Kidney tubule cell (primary cell): ENCODE data around the gene CCDC88B.

Experiments
- DNase-seq: peaks from one replicate; pipeline ENCODE4 v3.0.0-alpha.2; 2018; ENCODE audit warnings: low spot score

Gene CCDC88B

DNA sequence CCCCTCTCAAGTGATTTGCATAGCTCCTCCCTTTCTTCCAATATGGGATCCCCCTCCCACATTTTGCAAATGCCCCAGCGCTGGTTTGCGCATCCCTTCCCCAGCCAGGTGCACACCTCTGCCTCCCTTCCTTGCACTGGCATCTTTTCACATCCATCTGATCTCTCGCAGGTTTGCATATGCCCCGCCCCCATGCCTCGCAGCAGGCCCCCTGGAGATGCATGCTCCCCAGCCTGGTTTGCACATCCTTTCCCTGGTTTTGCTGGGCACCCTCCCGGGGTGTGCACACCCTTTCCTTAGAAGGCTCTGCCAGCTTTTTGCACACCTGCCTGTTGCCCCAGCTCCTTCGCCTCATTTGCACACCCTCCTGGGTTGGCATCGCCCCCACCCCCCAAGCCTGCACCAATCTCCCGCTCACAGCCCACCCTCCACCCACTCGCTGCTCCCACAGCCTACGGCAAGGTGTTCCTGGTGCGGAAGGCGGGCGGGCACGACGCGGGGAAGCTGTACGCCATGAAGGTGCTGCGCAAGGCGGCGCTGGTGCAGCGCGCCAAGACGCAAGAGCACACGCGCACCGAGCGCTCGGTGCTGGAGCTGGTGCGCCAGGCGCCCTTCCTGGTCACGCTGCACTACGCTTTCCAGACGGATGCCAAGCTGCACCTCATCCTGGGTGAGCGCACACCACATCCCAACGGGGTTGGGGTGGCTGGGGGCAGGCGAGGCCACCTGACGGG lies 19.9 kb downstream of the CCDC88B start:
- DNase-seq, result peak; percentile 44

DNA sequence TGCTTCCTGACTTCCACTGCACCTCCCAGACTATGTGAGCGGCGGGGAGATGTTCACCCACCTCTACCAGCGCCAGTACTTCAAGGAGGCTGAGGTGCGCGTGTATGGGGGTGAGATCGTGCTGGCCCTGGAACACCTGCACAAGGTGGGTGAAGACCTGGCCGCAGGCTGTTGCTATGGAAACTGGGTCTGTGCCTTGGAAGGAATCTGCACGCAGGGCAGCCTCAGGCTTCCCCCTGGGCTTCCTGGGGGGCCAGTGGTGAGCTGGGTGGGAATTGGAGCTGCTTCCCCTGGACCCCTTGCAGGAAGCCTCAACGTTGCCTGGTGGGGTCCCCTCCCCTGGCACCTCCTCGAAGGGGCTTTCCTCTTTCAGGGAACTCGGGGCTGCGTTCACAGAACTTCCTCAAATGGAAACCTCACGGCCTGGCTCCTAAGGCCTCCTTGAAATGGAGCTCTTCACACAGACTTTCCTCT lies 20.5 kb downstream of the CCDC88B start:
- no peak for DNase-seq

DNA sequence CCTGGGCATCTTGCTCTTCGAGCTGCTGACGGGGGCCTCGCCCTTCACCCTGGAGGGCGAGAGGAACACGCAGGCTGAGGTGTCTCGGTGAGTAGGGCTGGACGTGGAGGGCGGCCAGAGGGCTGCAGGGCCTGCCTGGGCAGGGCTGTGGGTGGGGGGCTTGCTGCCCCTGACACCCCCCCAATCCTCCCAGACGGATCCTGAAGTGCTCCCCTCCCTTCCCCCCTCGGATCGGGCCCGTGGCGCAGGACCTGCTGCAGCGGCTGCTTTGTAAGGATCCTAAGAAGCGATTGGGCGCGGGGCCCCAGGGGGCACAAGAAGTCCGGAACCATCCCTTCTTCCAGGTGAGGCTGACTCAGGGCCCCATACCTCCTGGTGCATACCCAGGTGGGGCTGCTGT lies 21.7 kb downstream of the CCDC88B start:
- DNase-seq, result no peak

DNA sequence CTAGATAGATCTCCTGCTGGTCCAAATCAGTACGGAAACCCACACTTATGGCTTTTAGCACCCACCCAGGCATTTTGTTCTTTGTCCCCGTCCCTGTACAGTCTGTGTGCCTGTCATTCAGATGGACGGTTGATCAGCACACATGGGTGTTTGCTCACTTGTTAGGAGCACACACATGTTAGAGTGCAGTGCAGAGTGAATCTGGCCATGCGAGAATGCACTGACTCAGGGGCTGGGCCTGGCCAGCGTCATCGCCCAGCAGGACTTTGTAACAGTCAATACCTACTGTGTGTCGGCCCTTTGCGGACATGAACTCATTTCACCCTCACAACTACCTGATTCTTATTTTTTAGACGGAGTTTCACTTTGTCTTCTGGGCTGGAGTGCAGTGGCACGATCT lies 22.3 kb downstream of the CCDC88B start:
- no peak for DNase-seq

DNA sequence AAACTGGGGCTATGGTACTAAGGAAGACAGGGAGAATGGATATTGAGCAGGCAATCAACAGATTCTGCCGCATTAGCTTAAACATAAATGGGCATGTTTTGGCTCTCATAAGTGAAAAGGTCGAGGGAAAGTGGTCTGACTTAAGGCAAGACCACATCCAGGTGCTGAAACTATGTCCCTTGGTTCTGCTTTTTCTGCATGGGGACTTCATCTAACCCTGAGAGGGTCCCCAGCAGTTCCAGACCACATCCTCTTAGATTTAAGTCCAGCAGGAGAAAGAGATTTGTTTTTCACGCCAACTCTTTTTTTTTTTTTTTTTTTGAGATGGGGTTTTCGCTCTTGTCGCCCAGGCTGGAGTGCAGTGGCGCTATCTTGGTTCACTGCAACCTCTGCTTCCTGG lies 24.4 kb downstream of the CCDC88B start:
- DNase-seq, result no peak

DNA sequence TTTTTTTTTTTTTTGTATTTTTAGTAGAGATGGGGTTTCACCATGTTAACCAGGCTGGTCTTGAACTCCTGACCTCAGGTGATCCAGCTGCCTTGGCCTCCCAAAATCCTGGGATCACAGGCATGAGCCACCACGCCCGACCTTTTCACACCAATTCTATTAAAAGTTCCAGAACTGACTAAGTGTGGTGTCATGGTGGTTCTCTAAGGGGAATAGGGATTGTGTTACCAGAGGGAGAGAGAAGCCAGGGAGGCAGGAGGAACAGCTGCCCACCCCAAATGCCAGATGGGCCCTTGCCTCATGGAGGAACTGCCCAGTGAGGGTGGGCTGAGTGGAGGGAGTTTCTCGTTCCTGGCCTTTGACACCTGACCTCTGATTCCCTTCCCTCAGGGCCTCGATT lies 24.9 kb downstream of the CCDC88B start:
- DNase-seq, result no peak

DNA sequence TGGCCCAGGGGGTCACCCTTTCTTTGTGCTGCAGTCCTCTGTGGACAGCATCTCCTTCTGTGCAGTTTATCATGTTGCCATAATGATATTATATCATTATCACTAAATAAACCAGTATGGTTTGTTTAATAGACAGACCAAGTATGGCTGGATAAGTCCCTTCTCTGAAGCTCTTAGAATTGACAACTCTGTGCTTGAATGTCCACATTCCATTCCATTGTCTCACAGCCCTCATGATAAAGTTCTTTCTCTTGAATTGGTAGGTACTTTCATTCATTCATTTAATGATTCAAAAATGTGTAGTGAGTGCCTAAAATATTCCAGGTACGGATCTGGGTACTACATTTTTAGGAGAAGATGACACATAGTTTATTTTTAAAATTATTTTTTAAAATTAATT lies 26.7 kb downstream of the CCDC88B start:
- DNase-seq, result peak; percentile 47

DNA sequence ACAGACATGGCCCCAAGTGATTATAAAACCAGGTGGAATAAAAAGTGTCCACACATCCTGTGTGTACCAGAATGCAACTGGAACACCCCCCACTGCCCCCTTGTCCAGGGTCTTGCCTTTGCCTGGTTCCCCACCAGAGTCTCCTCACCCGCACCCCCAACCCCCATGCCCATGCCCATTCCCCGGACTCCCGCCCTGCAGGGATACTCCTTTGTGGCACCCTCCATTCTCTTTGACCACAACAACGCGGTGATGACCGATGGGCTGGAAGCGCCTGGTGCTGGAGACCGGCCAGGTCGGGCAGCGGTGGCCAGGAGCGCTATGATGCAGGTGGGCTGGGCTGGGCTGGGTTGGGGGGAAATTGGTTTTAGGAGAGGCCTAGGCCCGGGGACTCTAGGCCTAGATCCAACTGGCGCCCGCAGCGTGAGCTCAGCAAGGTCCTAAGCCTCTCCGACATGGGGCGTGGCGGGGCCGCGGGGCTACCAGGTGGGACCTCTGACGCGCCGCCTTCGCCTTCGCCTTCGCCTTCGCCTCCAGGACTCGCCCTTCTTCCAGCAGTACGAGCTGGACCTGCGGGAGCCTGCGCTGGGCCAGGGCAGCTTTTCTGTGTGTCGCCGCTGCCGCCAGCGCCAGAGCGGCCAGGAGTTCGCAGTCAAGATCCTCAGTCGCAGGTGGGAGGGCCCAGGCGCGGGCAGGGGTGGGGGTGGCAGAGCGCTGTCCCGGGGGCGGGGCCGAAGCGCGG lies 28.1 kb downstream of the CCDC88B start:
- no peak for DNase-seq

DNA sequence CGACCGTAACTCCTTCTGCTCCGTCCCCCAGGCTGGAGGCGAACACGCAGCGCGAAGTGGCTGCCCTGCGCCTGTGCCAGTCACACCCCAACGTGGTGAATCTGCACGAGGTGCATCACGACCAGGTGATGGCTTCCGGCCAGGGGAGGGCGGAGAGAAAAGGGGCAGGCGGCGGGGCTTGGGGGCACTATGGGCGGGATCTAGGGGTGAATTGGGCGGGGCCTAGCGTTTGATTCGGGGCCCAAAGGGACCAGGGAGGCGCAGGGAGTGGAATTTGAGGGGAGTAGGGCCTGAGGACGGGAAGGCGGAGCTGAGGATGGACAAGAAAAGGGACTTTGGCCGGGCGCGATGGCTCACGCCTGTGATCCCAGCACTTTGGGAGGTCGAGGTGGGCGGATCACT lies 28.7 kb downstream of the CCDC88B start:
- DNase-seq, result no peak

DNA sequence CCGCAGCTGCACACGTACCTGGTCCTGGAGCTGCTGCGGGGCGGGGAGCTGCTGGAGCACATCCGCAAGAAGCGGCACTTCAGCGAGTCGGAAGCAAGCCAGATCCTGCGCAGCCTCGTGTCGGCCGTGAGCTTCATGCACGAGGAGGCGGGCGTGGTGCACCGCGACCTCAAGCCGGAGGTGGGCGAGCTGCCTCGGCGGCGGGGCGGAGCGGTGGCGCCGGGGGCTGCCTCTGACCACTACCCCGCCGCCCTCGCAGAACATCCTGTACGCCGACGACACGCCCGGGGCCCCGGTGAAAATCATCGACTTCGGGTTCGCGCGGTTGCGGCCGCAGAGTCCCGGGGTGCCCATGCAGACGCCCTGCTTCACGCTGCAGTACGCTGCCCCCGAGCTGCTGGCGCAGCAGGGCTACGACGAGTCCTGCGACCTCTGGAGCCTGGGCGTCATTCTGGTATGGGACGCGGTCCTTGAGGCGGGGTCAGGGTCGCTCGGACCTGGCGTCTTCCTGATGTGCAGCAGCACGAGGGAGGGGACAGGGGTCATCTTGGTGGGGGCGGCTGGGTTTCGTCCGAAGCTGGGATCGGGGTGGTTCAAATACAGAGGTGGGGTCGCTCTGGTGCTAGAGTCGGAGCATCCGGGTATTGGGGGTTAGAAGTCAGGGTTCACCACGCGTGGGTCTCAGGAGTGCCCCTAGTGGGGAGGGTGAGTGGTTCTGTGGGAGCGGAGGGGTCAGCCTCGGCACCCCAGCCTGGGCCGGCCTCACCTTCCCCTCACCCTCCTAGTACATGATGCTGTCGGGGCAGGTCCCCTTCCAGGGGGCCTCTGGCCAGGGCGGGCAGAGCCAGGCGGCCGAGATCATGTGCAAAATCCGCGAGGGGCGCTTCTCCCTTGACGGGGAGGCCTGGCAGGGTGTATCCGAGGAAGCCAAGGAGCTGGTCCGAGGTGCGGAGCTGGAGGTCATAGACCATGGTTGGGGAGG lies 29.7 kb downstream of the CCDC88B start:
- no peak for DNase-seq

DNA sequence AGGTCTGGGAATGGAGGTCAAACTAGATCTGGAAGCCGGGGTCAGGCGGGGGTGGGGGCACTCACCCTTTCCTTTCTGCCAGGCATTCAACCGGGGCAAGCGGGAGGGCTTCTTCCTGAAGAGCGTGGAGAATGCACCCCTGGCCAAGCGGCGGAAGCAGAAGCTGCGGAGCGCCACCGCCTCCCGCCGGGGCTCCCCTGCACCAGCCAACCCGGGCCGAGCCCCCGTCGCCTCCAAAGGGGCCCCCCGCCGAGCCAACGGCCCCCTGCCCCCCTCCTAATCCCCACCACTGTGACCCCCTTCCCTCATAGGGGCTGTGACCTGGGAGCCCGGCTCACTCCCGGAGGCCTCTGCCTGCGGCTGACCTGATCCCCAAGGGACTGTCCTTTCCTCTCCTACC lies 31.2 kb downstream of the CCDC88B start:
- no peak for DNase-seq

DNA sequence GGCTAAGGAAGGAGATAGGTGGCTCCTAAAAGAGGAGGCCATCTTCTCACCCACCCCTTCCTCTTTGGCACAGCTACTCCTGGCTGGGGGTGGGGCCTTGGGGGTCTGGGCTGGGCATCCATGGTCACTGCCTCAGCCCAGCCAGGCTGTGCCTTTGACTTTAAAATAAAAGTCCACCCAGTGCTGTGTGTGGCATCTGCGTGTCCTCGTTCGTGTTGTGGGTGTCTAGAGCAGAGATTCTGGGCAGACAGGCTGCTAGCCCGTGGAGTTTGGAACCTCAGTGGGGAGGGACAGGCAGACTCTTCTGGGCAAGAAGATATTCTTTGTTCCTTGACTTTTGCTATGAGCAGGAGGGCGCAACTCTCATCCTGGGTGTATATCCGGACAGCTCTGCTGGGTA lies 32.0 kb downstream of the CCDC88B start:
- DNase-seq, result no peak

DNA sequence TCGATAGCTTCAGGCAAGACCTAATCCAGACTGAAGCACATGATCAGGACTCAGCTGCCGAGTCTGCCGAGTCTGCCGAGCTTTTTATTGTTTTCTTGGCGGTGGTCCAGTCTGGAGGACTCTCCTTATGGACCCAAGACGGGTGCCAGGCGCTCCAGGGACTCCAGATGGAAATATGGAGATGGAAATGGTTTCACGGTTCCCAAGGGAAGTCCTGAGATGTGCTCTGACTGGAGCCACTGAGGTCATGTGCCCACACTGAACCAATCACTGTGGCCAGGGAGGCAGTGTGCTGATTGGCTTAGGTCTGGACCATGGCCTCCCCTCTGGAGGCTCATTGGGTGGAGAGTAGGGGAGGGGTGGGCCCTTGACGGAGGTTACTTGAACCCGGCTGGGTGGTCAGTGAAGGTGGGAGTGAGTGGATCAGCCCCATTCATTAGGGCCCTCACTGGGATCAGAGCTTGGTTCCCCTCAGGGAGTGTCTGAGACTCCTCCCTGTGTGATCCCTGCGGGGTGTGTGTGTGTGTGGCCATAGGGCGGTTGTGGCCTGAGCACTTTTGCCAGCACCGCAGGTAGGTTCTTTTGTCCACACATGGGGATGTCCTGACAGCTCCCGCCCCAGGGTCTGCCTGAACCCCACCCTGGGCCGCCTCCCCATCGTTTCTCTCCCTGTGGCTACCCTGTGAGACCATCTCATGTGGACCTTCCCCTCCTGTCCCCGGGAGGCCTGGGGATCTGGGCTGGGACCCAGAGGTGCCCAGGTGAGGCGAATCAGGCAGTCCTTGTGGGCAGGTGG lies 33.0 kb downstream of the CCDC88B start:
- DNase-seq, result peak; percentile 19

DNA sequence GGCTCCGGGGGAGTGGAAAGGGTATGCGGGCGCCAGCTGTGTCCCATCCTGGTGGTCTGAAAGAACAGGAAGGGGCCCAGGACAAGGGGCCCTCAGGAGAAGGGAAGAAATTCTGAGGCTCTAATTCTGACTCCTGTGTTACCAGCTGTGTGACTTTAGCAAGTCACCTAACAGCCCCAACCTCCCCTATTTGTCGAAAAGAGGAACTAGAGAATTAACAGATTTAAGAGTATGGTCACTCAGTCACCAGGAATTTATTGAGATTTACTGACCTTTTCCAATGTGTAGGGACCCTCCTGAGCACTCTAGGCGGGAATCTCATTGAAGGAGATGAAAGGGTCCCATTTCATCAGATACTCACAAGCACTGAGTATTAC lies 33.6 kb downstream of the CCDC88B start:
- no peak for DNase-seq

DNA sequence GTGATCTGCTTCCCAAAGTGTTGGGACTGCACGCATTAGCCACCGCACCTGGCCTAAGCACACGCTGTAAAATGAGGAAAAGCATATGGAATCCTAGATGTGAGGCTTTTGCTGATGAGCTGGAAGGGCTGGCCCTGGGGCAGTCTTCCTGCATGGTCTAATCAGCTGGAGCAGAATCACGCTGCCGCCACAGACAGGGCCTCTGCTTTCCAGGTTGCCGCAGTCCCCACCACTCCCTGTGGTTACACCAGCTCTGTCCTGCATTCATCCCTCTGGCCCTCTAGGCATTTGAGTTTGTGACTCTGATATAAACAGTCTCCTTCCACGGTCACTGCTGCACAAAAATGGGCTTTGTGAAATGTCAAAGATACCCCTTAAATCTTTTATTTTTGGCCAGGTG lies 36.1 kb downstream of the CCDC88B start:
- no peak for DNase-seq

DNA sequence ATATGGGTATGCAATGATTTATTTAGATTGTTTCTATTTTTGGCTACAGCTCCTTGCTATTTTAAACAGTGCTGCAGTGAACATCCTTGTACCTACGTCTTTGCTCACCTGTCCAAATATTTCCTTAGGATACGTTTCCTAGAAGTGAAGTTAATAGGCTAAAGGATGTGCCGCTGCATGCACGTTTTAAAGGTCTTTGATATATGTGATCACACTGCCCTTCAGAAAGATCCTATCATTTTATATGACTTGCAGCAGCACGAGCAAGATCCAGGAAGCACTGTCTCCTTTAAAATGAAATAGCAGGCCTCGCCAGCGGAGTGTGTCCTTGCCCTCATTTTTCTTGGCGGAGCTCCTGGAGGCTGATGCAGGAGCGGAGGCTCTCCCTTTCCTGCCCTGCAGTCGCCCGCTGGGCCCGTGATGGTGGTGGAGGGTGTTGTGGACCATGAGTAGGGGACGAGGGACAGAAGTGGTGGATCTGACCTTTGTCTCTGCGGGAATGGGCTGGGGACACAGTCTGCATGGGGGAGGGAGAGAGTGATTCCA lies 38.4 kb downstream of the CCDC88B start:
- DNase-seq, result peak; percentile 25

DNA sequence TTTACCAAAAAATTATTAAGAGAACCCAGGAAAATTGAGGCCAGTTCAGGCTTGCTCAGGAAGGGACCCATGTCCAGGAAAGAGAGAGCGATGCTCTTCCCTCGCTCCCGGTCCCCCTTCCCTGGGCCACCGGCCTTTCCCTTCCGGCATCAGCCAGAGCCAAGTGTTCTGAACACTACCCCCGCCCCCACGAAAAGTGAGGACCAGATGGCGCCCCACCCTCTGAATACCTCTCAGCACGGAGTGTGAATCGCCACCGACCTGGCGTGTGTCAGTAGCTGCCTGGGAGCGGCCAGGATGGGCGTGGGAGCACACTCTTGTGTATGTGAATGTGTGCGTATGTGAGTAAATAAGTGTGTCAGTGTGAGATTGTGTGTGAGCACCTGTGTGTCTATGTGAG lies 39.2 kb downstream of the CCDC88B start:
- no peak for DNase-seq

DNA sequence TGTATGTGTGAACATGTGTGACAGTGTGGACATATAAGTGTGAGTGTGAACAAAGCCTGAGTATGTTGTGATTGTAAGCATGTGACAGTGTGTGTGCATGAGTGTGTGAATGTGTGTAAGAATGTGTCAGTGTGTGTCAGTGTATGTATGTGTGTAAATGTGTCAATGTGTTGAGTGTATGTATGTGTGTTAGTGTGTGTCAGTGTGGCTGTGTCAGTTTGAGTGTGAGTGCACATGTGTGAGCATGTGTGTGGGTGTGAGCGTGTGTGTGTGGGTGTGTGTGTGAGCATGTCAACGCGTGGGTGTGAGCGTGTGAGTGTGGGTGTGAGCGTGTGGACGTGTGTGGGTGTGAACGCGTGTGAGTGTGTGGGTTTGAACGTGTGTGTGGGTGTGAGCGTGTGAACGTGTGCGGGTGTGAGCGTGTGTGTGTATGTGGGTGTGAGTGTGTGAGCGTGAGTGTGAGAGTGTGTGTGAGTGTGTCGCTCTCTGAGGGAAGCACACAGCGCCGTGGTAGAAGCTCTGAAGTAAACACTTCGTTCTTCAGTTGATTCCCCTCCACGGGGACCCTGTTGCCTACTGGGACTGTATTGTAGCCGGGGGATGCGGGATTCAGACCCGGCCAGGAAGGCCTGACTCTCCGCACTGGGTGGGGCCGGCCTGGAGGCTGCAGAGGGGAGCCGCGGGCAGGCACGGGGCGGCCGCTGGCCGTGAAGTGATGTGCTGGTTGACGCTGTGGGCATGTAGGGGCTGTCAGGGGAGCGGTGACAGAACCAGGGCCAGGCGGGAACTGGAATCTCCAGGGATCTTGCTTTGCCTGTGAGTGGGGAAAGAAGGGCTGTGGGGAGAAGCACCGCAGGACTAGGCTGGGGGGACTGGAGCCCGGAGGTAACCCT lies 40.1 kb downstream of the CCDC88B start:
- no peak for DNase-seq

DNA sequence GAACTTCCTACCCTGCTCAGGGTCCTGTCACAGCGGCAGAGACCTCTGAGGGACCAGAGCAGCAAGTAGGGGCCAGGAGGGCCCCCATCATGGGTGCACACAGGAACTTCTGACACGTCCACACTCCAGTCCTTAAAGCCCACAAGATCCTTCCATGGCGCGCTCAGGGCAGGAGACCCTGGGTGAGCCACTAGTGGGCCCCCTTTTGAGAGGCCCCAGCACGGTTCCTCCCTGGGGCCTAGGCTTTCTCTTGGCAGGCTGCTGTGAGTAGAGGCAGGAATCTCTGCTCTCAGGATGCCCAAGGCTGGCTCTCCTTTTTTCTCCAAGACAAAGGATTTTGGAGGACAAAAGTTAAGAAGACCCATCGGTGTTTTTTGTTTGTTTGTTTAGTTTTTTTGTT lies 41.3 kb downstream of the CCDC88B start:
- no peak for DNase-seq

DNA sequence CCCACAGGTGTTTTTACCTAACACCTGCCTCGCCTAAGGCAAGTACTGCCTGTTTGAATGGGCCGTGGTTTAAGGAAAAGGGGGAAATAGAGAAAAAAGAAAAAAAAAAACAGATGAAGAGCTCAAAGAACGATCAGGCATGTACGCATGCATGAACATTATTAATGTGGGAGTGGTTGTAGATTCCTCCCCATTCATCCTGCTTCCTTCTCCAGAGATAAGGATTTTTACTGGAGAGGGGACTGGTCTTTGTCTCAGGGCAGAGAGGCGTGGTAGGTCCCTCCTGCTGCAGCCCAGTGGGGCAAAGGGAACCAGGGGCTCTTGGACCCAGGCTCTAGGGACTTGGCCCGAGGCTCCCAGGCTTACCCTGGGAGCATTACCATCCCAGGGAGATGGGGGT lies 42.0 kb downstream of the CCDC88B start:
- DNase-seq, result no peak
